Kidney glomerular epithelial cell (primary cell): ENCODE results near the gene S100P.
A peak's percentile ranks its signal among the peaks of the same experiment; 100 is the strongest.
"Not testable (repeated sequence)": the region's sequence is repeated elsewhere in the genome, so short reads cannot be mapped to it uniquely, and the experiment has no call there.

Experiments used
- DNase-seq: peaks from one replicate; lab custom pipeline; 2025; lab: John Stamatoyannopoulos, UW

S100P gene

DNA sequence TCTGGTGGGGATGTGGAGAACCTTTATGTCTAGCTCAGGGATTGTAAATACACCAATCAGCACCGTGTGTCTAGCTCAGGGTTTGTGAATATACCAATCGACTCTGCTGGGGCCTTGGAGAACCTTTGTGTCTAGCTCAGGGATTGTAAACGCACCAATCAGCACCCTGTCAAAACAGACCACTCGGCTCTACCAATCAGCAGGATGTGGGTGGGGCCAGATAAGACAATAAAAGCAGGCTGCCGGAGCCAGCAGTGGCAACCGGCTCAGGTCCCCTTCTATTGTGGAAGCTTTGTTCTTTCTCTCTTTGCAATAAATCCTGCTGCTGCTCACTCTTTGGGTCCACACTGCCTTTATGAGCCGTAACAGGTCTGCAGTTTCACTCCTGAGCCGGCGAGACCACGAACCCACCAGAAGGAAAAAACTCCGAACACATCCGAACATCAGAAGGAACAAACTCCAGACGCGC, 20.5 kb upstream of the S100P start:
- not testable (repeated sequence) for DNase-seq

DNA sequence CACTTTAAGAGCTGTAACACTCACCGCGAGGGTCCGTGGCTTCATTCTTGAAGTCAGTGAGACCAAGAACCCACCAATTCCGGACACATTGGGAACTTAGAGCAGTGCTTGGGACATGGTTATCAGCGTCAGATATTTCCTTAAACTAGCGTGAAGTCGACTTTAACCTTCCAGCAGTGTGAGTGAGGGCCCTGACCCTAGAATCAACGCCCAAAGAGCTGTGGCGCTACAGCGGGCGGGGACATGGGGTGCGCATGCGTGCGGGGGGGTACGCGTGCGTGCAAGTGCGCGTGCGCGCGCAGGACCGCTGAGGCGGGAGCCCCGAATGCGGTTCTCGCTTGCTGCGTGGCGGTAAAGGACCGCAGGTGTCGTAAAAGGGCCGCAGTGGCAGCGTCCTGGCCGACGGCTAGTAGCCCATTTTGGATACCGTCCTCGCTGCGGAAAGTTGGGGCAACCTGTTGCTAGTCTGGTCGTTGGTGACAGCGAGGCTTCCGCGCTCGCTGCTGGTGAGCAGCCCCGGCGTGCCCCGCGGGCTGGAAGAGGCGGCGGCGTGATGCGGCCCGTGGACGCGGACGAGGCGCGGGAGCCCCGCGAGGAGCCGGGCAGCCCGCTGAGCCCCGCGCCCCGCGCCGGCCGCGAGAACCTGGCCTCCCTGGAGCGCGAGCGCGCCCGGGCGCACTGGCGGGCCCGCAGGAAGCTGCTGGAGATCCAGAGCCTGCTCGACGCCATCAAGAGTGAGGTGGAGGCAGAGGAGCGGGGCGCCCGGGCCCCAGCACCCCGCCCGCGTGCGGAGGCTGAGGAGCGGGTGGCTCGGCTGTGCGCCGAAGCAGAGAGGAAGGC, 19.8 kb upstream of the S100P start:
- DNase-seq = peak; percentile 80

DNA sequence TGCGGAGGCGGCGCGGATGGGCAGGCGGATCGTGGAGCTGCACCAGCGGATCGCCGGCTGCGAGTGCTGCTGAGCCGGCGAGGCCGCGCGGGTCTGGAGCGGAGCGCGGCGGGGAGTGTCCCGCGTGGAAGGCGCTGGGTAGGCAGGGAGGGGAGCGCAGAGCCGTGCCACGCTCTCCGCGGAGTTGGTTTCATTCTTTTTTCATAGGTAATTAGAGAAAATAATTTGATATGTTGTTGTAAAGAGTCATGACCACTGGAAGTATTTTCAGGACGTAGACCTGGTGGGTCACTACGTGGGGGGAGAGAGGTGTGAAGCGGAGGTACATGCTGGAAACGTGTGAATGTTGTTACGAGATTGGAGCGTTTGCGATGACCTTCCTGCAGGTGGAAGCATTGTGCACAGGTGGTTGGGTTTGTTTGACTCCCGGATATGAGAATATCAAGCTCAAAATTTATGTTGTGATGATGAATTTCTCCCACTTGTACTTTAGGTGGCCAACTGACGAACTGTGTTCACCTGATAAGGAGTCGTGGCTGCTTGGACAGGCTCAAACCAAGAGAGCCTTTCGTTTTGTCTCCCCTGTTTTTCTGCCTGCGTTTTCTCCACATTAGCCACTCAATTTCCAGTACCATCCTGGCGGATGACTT, 19.1 kb upstream of the S100P start:
- peak; percentile 52 for DNase-seq

DNA sequence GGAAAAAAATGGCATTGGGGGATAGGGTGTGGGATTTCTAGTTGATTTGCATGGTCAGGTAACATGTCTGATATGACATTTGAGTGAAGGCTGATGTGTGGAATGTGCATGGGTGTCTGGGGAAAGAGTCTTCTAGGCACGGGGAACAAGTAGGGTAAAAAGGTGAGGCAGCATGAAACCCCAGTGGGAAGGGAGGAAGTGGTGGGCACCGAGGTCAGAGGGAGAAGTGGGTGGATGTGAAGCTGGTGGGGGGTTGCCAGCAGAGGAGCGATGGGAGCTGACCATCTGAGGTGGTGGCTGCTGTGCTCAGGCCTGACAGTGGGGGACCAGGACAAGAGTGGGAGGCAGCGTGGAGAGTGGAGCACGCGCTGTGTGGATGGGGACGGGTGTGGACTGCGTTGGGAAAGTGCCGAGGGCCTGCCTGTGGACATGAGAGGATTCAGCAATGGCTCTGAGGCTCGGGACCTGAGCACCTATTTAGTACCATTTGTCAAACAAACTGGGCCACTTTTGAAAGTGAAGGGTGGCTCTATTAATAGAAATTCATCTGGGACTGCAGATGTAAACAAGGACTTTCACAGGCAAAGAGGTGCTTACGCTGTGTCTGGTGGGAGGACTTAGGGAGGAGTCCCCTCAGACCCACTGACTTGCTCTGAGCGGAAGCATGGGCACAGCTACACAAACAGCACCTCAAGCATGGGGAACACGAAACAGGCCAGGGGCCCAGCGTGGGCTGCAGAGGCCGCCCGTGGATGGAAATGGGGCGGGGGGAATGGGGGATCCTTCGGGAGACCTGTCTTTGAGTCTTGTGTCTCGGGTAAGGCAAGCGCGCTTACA, 16.7 kb upstream of the S100P start:
- DNase-seq = no peak

DNA sequence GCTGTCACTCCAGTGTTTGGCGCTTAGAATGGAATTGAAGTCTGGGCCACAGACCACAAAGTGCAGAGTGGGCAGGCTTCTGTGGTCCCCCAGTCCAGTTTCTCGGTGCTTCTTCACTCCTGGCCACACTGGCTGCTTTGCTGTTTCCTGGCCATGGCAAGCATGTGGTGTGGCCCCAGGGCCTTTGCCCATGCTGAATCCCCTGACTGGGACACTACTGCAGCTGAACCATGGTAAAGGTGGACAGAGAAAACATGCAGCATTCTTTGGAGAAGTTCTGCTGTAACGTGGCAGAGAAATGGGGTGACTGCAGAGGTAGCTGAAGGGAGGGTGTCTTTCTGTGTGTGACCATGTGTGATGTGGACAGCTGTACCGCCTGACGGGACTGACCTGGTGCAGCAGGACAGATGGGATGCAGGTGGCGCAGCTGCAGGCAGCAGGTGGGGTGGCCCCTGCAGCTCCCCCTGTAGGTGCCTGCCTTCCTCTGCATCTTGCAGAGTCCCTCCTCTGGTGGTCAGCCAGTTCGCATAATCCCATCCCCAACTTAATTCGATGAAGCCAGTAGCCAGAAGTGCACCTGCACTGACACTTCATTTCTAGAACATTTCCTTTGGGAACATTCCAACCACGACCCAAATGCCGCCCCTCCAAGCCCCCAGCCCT, 13.2 kb upstream of the S100P start:
- DNase-seq = no peak

DNA sequence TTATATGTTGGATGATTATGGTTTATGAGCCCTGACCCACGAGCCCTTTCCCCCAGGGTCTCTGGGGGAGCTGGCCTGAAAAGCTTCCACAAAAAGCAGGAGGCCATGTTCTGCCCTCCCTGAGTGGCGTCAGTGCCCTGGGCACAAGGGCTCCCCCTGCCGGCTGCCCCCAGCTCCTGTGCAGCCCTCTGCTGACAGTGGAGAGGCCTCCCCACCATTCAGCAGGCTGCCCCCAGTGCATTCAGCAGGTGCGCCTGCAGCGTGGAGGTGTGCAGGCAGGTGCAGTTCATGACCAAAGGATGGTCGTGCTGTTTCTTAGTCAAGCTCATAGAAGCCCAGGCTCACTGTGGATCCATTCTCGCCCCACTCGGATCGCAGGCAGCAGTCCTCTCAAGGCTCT, 12.5 kb upstream of the S100P start:
- DNase-seq = no peak

DNA sequence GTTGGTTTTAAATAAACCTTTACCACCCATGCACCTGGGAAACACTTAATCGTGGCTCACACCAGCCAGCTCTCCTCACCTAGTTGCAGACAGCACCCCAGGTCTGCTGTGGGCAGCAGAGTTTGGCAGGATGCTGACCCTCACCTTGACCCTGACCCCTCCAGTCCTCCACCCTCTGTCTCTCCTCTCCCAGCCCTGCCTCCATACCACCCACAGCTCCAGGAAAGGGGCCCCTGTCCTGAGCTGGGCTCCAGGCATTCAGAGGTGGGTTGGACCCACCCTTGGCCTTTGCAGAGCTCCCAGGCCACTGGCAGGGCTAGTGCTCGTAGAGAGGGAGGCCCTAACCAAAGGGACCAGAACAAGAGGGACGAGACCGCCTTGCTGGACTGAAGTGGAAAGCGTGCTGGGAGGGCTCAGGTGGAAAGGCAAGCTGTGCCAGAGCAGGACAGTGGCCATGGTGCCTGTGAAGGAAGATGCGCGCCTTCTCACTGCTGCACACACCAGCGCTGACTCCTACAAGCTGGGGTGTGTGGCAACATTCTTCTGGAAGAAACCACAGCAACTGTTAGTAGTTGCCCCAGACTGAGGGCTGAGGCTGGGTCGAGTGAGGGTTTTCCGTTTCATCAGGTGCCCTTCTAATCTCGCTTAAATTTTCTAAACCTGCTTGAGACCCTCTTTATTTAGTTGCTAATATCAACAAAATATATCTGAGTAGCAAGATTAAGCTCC, 10.7 kb upstream of the S100P start:
- DNase-seq = no peak

DNA sequence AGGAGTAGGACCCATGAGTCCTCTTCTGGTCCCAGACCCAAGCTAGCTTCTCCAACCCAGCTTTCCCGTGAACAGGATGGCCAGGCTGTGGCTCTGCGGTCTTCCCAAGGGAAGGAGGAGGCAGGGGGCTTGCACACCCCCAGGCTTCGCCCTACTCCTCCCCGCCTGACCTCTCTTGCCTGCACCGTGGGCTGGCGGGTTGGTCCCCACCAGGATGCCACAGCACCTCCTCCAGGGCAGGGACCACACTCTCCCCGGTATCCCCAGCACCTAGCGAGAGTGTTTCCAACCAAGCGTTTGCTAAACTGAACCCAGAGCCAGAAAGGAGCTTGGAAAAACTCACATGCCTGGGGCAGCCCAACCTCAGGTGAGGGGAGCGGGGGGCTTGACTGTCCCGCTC, 9.0 kb upstream of the S100P start:
- DNase-seq = no peak

DNA sequence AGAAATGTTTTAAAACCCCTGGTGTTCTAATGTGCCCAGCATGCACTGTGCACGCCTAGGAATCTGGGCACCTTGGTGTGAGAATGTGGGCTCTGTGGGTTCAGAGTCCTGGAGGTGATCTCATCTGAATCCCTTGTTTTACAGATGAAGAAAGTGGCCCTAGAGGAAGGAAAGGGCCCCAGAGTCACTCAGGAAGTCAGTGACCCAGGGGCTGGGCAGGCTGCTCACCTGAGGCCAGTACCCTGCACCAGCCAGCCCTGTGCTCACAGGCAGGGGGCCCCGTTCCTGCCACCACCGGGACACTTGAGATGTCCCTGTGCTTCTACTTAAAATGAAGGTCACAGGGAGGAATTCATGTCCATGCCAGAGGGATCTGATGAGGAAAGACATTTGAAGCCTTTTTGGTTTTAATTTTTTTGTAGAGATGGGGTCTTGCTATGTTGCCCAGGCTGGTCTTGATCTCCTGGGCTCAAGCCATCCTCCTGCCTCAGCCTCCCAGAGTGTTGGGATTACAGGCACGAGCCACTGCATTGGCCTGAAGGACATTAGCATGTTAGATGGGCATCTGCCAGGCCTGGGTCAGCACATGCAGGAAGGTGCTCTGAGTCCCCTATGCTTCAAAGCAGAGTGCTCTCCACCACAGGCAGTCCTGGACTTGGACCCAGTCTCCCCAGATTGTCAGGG, 7.4 kb upstream of the S100P start:
- DNase-seq = no peak

DNA sequence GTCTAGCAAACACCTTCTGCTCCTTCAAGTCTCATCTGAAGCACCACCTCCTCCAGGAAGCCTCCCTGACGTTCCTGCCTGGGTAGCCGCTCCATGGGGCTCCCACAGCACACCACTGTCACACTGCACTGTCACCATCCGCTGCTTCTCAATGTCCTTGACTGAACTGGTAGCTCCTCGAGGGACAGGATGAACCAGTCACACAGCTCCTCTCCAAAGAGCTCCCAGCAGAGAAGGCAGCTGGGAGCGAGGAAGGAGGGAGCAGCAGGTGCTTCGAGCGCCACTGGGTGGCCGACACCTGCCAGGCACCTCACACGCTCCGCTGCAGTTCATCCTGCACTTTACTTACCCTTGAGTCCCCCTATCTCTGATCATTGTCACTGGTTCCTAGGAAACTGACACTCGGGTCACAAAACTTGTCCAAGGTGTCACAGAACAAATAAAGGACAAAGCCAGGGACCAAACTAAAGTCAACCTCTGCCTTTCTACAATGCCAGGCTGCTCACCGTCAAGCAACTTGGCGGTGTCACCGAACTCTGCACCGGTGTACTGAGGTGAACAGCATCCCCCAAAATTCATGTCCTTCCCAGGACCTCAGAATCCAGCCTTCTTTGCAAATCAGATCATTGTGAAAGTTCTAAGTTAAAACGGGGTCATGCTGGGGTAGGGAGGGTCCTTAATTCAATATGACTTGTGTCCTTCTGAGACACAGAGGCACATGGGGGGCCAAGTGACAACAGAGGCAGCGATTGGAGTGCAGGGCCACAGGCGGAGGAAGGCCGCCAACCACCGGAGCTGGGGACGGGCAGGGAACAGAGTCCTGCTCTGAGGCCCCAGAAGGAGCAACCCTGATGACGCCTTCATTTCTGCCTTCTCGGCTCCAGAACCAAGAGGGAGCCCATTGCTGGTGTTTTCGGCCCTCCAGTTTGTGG, 5.5 kb upstream of the S100P start:
- DNase-seq = no peak

DNA sequence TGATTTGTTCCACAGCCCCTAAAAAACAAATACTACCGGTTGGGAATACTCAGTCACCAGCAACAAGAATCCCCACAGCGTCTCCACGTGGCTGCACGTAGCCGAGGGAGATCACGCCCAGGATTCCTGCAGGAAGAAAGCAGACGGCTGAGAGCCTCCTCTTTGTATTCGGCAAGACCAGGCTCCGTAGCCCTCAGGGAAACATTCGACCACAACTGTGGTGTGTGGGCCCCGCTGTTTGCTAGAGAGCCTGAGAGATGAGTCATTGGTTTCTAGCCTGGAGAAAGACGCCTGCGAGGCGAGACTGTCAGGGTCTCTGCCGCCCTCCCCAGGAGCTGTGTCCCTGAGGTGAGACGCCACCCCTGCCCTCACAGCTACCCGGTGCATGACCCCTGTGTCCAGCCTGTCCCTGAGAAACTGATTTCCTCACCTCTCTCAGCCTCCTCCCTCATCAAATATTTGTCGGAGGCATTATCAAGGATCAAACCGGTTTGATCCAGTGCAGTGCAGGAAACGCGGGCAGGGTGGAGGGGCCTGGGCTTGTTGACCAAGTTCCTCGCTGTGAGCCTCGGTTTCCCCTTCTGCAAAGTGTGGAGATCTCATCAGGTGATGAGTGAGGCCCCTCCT, 4.7 kb upstream of the S100P start:
- peak; percentile 66 for DNase-seq

DNA sequence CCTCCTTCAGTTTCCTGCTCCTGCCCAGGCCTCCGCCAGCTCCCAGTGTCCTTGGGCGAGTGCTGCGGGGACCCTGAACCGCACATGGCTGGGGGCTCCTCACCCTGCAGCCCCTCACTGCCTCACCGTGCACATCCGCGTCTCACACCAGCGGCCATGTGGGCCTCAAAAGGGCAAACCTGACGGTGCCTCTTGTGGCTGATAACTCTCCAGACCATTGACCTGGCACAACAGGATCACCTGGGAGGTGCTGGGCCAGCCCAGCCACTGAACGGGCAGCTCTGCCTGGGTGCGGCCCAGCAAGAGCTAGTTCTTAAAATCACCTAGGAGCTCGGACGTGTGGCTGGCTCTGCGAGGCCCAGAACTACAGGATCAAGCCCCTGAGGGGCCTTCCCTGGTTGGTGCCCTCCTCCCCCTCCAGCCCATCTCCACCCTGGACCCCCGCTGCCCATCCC, 4.1 kb upstream of the S100P start:
- no peak for DNase-seq

DNA sequence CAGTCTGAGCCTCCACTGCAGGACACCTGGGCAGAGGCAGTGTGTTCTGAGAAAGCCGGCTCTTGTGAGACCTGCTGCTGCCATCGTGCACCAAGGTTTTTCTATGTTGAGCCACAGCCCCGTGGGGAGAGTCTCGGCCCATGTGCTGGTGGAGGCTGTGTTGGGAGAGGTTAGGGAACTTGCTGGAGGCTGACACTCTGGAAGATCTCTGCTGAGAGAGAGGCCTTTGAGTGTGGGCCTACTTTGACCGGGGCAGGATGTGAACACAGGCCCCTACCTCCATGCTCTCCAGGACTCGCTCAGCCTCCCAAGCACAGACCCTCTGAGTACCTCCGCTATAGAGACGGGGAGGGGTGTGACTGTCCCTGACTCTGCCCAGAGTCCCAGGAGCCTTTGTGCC, 1.3 kb upstream of the S100P start:
- no peak for DNase-seq

DNA sequence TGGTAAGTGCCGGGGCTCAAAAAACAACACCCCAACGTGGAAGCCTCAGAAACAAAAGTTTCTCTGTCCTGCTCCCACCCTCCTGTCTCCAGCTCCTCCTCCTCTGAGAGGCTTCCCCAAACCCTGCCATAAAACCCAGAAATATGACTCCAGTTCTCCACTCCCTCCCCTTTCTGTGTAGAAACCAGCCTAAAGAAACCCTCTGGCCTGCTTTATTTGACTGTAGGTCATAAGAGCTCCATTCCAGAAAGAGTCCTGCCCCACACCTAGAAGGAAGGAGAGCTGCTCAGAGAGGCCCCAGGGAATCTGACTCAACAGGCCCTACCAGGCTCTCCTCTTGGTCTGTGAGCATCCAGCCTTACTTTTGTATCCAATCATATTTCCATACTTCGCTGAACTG, 872 bp upstream of the S100P start:
- DNase-seq = no peak

DNA sequence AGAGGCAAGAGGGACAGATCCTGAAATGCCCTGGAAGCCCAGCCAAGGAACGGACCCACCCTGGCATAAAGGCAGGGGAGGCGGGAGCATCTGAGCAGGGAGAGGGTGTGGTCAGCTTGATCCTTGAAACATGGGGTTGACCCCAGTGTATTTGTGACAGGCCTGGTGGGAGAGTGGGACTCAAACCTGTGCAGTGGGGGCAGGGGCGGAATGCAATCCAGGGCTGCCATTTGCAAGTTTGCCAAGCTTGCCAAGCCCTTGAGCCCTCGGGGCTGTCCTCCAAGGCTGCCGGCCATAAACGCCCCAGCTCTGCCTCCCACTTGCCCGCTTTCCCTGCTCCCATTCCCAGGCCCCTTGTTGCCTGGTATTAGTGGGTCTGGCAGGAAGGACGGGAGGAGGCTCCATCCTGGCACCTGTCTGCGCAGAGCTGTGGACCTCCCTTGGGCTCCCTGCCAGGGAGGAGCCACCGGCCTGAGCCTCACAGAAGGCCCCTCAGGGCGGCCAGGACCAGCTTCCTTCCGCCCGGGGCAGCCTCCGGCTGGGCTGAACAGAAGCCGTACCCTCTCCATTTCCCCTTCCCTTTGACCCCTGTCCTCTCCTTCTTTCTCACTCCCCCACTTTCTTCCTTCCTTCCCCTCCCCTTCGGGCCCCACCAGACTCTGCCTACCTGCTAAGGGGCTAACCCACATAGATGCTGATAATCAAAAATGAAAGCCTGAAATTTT, 661 bp downstream of the S100P start:
- no peak for DNase-seq

DNA sequence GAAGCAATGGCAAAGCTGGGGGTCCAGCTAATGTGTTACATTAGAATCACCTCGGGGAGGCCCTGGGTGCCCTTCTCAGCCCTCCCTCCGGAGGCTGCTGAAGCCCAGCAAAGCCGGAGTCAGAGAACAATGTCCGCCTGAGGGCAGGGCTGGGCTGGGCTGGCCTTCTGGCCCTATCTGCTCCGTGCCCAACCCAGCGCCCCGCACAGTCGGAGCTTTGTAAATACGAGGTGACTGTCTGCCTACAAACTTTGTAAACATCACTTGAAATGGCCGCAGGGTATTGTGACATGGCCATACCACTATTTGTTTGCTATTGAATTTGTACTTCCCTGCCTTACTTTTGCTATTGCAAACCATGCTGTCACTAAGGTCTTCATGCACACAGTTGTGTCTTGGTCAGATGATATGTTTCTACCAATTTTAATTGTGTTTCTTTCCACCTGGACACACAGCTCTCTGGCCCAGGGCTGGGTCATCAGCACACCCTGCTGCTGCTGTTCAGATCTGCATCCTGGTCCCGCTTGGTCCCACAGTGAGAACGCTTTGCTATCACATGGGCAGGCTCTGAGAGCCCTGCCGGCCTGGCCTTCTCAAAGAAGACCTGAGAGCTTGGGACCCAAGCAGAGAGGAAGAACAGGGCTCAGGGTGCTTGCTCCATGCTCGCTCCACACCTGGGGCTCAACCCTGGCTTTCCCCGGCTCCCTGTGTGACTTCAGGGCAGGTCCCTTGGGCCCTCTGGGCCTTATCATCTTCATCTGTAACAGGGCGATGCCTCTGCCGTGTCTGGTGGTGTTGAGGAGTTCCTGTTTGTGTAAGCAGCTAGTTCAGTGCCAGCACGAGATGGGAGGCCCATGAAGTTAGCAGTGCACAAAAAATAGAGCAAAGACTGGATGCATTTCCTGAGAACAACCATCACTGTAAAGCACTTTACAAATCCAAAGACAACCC, 2.3 kb downstream of the S100P start:
- no peak for DNase-seq

DNA sequence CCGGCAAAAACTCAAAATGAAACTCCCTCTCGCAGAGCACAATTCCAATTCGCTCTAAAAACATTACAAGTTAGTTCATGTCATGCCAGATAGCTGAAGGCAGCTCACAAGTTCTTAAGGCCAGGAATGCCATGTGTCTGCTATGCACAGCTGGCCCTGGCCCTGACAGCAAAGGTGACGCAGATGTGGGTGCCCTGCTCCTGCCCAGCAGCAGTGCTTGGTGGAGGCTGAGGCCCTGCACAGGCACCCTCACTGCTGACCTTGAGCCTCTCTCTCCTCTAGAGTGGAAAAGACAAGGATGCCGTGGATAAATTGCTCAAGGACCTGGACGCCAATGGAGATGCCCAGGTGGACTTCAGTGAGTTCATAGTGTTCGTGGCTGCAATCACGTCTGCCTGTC, 2.9 kb downstream of the S100P start:
- no peak for DNase-seq
